RWPE2 (cell line): ENCODE measurements around the gene CARD14.

Experiments used
- ATAC-seq: fragments of 200-7000 bp; cut with Tn5 transposase; 3 replicates; pipeline ENCODE4 v1.9.1; 2021; ENCODE audit warnings: low read depth
- DNase-seq: peaks from one replicate; pipeline ENCODE4 v3.0.0-alpha.2; 2020; ENCODE audit warnings: low spot score
- H3K27ac ChIP-seq: fragments of 450-650 bp; 2 replicates; pipeline ENCODE4 v1.5.1; 2017; ENCODE audit warnings: mild to moderate bottlenecking; ENCODE audit not compliant: poor library complexity, severe bottlenecking
- H3K27me3 ChIP-seq: fragments of 250-450 bp; sonication (Bioruptor Pico); 2 replicates; pipeline ENCODE4 v1.5.1; 2021; ENCODE audit warnings: mild to moderate bottlenecking, moderate library complexity; ENCODE audit not compliant: insufficient read depth, poor library complexity, severe bottlenecking
- H3K36me3 ChIP-seq: fragments of 250-450 bp; sonication (Bioruptor Pico); 2 replicates; pipeline ENCODE4 v1.5.1; 2020; ENCODE audit warnings: low read depth, mild to moderate bottlenecking, moderate library complexity
- H3K4me1 ChIP-seq: fragments of 250-450 bp; sonication (Bioruptor Pico); 2 replicates; pipeline ENCODE4 v1.5.1; 2021; ENCODE audit warnings: mild to moderate bottlenecking, moderate library complexity; ENCODE audit not compliant: insufficient read depth, poor library complexity, severe bottlenecking
- H3K4me3 ChIP-seq: fragments of 250-450 bp; sonication (Bioruptor Pico); 2 replicates; pipeline ENCODE4 v1.5.1; 2021; ENCODE audit warnings: mild to moderate bottlenecking, moderate library complexity; ENCODE audit not compliant: severe bottlenecking
- H3K9me3 ChIP-seq: fragments of 250-450 bp; sonication (Bioruptor Pico); 2 replicates; pipeline ENCODE4 v1.5.1; 2021; ENCODE audit warnings: mild to moderate bottlenecking, moderate library complexity; ENCODE audit not compliant: severe bottlenecking
- CTCF ChIP-seq: fragments of 450-650 bp; IDR thresholded peaks from one replicate; pipeline ENCODE4 v1.5.1; 2017; ENCODE audit warnings: mild to moderate bottlenecking, moderate library complexity; ENCODE audit not compliant: poor library complexity, severe bottlenecking

Gene CARD14

GRCh38 chr17:80187515-80187941 lies 17.7 kb downstream of the CARD14 start:
- H3K4me3 ChIP-seq: no peak overlapping the region
- DNase-seq (no peak), ATAC-seq (peak; percentile 65)
- H3K27me3 ChIP-seq: no peaks in the 10 kb centered on the region
- no peaks in the 10 kb centered on the region for H3K9me3 ChIP-seq
- peak overlapping the region; percentile 53 for H3K27ac ChIP-seq
- peaks cover 8% of the 10 kb centered on the region for H3K4me1 ChIP-seq
- no peaks in the 10 kb centered on the region for H3K36me3 ChIP-seq
- no peak for TF ChIP-seq CTCF

GRCh38 chr17:80189611-80190010 lies 19.8 kb downstream of the CARD14 start:
- no peak overlapping the region for H3K27ac ChIP-seq
- H3K27me3 ChIP-seq: no peaks in the 10 kb centered on the region
- ATAC-seq (no peak), DNase-seq (no peak)
- H3K4me3 ChIP-seq: no peak overlapping the region
- H3K9me3 ChIP-seq: no peaks in the 10 kb centered on the region
- peaks cover 8% of the 10 kb centered on the region for H3K4me1 ChIP-seq
- no peak for TF ChIP-seq CTCF
- no peaks in the 10 kb centered on the region for H3K36me3 ChIP-seq

- H3K36me3 ChIP-seq: no peaks in the 10 kb centered on the region
- no peaks in the 10 kb centered on the region for H3K27me3 ChIP-seq
- H3K4me1 ChIP-seq: peaks cover 8% of the 10 kb centered on the region
- TF ChIP-seq CTCF: no peak
- no peaks in the 10 kb centered on the region for H3K9me3 ChIP-seq
- H3K27ac ChIP-seq: no peak overlapping the region
- ATAC-seq (no peak), DNase-seq (no peak)
- no peak overlapping the region for H3K4me3 ChIP-seq
Observed at GRCh38 chr17:80190716-80191115, 20.9 kb downstream of the CARD14 start.

GRCh38 chr17:80191192-80191591 lies 21.4 kb downstream of the CARD14 start:
- H3K4me3 ChIP-seq: no peak overlapping the region
- no peaks in the 10 kb centered on the region for H3K36me3 ChIP-seq
- no peak for ATAC-seq
- H3K4me1 ChIP-seq: peaks cover 8% of the 10 kb centered on the region
- DNase-seq: no peak
- H3K9me3 ChIP-seq: no peaks in the 10 kb centered on the region
- no peak for TF ChIP-seq CTCF
- H3K27me3 ChIP-seq: no peaks in the 10 kb centered on the region
- no peak overlapping the region for H3K27ac ChIP-seq

GRCh38 chr17:80191865-80192661 lies 22.2 kb downstream of the CARD14 start:
- Histone ChIP-seq H3K4me1 (peaks cover 8% of the 10 kb centered on the region), H3K27ac (no peak overlapping the region), H3K27me3 (no peaks in the 10 kb centered on the region), H3K4me3 (no peak overlapping the region), H3K9me3 (no peaks in the 10 kb centered on the region), H3K36me3 (no peaks in the 10 kb centered on the region)
- TF ChIP-seq CTCF: no peak
- ATAC-seq (no peak), DNase-seq (no peak)
